GM23248 (cell line): ENCODE measurements around the gene LAPTM5.

Source experiments
- EZH2 ChIP-seq: fragments of 200-600 bp; sonication (generic); IDR thresholded peaks from 2 replicates; pipeline ENCODE4 v1.6.1; 2018; ENCODE audit warnings: antibody characterized with exemption, mild to moderate bottlenecking; ENCODE audit not compliant: insufficient read depth, poor library complexity, severe bottlenecking
- EZH2phosphoT487 ChIP-seq: fragments of 200-600 bp; sonication (generic); IDR thresholded peaks from 2 replicates; pipeline ENCODE4 v1.6.1; 2018; ENCODE audit warnings: antibody characterized with exemption, moderate library complexity, mild to moderate bottlenecking, low read depth; ENCODE audit not compliant: insufficient read depth

DNA sequence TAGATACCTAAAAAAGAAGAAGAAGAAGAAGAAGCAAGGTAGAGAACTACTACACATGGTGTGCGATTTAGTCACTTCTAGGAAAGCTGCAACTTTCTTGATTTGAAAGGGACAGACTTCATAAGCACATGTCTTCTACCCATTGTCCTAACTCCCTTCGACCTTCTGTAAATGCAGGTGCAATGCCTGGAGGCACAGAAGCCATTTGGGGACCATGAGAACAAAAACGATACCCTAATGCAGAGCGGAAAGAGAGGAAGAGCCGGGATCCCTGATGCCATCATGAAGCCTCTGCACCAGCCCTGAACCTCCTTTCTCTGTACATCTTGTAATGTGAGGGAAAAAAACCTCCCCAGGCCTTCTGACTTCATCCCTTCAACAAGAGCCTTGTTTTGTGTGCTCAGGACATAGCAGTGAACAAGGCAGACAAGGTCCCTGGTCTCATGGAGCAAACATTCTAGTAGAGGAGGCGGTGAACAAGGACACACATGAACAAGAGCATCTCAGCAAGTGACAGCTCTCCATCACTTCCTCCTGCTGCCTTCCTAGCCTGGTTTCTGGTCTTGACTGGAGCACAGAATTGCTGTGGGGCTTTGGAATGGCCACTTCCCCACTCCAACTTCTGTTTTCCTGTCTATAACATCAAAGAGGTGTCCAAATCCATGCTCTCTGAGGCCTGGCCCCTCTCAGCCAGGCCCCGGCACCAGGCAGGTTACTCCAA, 5.5 kb upstream of the LAPTM5 start:
- no peak for TF ChIP-seq EZH2
- no peak for TF ChIP-seq EZH2phosphoT487
